Stimulated activated CD8-positive, alpha-beta memory T cell treated with anti-CD3 and anti-CD28 coated beads, Interleukin-7, amount 100 ng/mL, for 4 hours (primary cell): Measurements from ENCODE around the gene TMEM51.
"Not testable (repeated sequence)": the region's sequence is repeated elsewhere in the genome, so short reads cannot be mapped to it uniquely, and the experiment has no call there.

Experiments
- DNase-seq, 2 donors: peaks; one replicate each; pipeline ENCODE4 v3.0.0-alpha.2; 2020; ENCODE audit warnings: low read depth in 2 of 2

TMEM51 gene

GRCh38 chr1:15154480-15155036 lies 1.0 kb downstream of the TMEM51 start:
- no peak for DNase-seq

GRCh38 chr1:15155191-15155590 lies 1.6 kb downstream of the TMEM51 start:
- no peak for DNase-seq

DNA sequence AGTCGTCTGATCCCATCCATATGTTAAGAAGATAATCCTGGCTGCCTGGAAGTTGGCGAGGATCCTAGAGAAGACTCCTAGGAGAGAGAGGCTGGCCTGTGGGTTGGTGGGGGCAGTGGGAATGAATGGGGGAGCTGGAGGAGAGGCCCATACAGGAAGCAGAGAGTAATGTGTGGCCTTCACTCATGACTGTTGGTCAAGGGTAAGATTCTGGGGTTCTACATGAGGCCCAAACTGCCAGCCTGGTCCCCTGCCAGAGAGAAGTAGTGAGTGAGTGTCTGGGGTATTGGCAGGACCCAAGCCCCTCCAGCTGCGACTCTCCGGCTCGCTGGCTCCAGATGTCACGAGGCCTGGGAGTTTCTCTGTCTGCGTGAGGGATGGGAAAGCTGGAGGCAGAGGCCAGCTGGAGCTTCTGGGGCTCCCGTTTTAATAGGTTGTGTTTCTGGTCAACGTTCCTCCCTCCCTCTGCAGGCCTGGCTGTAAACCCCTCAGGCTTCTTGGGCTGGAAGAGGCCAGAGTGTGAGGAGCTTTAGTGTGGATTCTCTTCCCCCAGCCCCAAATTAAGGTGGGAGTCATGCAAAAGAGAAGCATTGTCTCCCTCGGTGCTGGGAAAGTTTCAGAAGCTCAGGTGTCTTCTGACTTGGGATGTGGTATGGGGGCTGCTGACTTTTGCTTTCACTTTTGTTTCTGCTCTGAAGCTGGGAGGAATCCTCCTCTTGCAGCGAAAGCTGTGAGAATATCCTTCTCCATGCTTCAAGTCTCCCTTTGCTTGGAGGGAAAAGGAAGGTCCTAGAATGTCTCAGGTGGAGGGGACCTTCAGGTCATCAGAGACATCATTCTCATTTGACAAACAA lies 2.6 kb downstream of the TMEM51 start:
- DNase-seq: no peak

GRCh38 chr1:15156807-15157380 lies 3.3 kb downstream of the TMEM51 start:
- no peak for DNase-seq

GRCh38 chr1:15157524-15158399 lies 4.2 kb downstream of the TMEM51 start:
- no peak for DNase-seq

DNA sequence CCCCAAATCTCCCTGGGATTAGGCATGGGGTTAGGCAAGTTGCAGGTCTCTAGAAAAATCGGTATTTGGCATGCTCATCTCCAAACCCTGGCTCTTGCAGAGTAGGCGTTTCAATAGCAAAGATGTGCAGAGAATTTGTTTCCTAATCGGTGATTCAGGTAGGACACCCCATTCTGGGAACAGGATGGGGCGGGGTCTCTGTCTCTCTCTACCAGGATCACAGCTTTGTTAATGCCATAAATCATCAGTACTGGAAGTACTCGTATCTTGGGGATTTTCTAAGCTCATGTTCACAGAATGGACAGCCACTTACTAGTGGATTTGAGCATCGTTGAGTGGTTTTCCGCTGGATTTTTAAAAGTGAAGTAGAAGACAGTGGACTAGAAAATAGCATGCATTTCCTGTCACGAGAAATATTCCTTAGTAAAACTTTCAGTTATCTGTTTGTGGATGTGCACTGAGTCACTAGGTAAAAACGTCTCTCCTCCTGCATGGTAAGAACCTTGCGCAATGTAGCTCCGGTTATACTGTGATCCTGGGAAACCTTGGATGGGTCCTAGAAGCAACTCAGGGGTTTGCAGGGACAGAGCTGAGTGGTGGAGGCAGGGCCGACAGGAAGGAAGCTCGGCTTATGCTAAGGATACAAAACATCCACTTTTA lies 5.1 kb downstream of the TMEM51 start:
- DNase-seq: no peak

DNA sequence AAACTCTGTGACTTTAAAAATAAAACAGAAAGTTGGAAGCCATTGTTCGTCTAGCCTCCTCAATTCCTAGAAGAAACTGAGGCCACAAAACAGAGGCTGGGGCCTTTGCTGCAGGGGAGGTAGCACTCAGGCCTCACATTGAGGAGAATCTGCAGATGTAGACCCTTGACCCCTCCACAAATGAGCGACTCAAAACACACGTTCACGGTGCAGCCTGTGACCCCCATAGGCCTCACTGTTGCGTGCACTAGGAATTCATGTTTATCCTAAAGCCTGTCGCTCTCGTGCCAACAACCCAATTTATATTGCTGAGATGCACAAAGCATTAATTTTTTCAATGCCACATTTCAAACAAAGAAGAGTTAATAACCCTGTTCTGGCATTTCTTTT lies 5.6 kb downstream of the TMEM51 start:
- no peak for DNase-seq

DNA sequence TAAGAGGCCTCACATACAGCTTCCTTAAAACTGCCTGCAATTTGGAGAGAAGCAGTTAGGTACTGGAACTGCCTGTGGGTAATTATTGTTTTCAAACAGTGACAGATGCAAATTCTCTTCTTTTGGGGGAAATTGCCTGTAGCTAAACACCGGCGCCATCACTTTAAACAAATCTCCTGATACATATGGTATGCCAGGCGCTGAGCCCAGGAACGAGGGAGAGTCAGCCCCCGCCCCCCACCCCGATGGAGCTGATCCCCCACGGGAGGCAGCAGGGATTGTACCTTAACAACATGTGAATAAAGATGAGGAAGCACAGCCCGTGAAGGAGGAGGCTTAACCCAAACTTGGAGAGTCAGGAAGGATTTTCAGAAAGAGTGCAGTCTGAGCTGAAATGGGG lies 7.1 kb downstream of the TMEM51 start:
- no peak for DNase-seq

GRCh38 chr1:15167386-15167785 lies 13.8 kb downstream of the TMEM51 start:
- no peak for DNase-seq

DNA sequence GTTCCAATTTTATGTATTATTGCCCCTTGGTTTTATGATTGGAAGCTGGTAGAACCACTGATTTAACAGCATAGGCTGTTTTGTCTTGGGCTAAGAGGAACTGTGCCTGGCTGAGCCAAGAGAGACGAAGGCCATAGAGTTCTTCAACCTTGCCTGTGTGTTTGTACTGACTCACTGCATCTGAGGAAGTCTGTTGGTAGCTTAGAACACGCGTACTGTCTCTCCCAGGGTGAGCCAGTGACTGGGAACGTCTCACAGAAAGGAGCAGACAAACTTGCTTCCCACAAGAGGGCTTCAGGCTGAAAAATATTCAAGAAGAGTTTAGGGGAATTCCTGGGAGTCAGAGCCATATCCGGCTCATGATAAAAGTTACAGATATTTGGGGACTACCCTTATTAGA lies 14.9 kb downstream of the TMEM51 start:
- DNase-seq: no peak

DNA sequence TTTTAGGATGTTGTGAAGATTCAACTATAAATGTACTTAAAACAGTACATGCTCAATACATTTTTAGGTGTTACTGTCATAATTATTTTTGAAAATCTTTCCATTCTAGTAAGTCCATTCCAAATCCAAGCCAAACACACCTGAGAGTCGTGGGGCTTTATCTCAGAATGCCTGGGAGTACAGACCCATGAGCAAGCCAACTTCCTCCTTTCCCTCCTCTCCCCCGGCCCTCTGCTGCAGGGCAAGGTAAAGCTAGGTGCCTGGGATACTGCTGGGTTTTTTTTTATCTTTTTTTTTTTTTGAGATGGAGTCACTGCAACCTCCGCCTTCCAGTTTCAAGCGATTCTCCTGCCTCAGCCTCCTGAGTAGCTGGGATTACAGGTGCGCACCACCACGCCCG lies 16.5 kb downstream of the TMEM51 start:
- no peak for DNase-seq

- DNase-seq: no peak
Measured at GRCh38 chr1:15171271-15171908, 17.8 kb downstream of the TMEM51 start.

DNA sequence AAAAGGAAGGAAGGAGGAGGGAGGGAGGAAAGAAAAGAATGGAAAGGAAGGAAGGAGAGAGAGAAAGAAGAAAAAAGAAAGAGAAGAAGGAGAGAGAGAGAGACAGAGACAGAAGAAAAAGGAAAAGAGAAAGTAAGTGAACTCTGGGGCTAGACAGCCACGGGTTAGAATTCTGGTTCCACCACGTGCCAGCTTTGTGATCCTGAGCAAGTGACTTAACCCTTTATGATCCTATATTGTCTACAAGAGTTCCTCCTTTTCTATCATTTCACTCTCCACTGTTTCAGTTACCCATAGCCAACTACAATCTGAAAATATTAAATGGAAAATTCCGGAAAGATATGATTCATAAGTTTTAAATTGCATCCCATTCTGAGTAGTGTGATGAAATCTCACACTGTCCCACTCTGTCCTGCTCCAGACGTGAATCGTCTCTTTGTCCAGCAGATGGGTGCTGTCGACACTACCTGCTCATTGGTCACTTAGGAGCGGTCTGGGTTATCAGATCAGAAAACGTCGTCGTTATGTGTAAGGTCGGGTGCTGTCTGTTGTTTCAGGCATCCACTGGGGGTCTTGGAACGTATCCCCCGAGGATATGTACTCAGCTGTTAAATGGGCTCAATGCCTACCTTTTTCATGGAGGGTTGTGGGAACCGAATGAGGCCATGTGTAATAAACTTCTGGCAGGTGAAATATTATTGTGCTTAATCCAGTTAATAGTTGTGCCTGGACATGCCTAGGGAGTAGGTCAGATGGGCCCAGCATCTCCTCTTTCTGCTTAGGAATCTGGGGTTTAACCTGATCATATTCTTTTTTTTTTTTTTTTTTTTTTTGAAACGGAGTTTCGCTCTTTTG lies 19.1 kb downstream of the TMEM51 start:
- DNase-seq: no peak

GRCh38 chr1:15173863-15174614 lies 20.5 kb downstream of the TMEM51 start:
- DNase-seq: no peak

DNA sequence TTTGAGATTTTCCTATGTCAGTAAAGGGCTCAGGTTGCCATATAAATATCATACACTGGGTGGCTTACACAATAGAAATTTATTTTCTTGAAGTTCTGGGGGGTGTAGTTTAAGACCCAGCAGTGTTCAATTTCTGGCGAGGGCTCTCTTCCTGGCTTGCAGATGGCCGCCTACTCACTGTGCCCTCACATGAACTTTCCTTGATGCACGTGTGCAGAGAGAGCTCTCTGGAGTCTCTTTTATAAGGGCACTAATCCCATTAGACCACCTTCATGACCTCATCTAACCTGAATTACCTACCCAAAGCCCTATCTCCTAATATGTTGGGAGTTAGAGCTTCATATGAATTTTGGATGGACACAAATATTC lies 21.1 kb downstream of the TMEM51 start:
- DNase-seq: no peak

DNA sequence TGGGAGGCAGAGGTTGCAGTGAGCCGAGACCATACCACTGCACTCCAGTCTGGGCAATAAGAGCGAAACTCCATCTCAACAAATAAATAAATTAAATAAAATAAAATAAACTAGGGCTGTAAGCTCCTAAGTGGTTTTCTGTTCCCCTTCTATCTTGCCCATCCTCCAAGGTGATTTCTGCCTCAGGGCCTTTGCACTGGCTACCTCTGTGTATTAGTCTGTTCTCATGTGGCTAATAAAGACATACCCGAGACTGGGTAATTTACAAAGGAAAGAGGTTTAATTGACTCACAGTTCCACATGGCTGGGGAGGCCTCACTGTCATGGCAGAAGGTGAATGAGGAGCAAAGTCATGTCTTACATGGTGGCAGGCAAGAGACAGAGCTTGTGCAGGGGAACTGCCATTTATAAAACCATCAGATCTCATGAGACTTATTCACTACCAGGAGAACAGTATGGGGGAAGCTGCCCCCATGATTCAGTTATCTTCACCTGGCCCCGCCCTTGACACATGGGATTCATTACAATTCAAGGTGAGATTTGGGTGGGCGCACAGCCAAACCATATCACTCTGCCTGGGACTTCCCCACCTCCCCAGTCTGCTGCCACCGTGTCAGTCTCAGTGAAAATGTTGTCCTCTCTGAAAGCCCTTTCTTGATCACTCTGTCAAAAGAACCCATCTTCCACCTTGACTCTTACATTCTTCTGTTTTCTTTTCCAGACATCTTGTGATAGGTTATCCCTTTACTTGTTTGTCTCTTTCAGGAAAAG lies 22.0 kb downstream of the TMEM51 start:
- DNase-seq: not testable (repeated sequence)

DNA sequence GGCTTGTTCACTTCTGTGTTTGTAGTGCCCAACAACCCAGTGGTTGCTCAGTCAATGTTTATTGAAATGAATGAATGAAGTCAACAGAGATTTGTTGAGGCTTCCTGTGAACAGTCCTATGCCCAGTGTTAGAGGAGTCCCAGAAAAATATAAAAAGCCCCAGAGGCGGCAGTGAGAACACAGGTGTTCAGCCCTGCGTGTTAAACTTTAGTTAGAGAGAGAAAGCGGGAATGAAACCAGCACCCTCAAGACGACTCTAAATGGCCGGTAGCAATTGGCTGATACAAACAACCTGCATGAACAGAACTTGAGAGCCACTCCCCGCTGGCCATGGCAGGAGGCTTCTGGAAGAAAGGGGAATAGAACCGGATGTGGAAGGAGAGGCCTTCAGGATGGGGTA lies 22.6 kb downstream of the TMEM51 start:
- DNase-seq: no peak

GRCh38 chr1:15176898-15177665 lies 23.5 kb downstream of the TMEM51 start:
- no peak for DNase-seq
